HG03060 (cell line): ENCODE measurements around the gene INHBB.

ENCODE experiments used
- ATAC-seq: cut with Tn5 transposase; IDR thresholded peaks from one replicate; pipeline ENCODE4 v1.9.1; 2021; ENCODE audit warnings: low read depth, moderate number of reproducible peaks; ENCODE audit not compliant: unreplicated experiment

INHBB gene

DNA sequence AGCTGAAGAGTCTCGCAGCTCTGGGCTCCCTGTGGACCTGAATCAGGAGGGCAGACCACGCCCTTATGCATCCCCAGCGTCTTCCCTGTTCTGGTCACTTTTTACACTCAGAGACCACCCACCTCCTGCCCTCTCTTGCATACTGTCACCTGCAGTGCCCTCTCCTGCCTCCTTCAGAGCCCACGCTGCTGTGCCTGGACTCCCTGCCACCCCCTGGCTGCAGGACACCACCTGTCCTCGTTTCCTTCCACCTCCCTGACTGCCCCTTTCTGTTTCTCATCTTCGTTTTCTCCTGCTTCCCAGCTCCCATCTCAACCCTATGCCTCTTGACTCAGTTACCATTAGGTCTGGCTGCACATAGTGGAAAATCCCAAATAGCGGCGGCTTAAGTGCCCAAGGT, 9.2 kb upstream of the INHBB start:
- no peak for ATAC-seq

DNA sequence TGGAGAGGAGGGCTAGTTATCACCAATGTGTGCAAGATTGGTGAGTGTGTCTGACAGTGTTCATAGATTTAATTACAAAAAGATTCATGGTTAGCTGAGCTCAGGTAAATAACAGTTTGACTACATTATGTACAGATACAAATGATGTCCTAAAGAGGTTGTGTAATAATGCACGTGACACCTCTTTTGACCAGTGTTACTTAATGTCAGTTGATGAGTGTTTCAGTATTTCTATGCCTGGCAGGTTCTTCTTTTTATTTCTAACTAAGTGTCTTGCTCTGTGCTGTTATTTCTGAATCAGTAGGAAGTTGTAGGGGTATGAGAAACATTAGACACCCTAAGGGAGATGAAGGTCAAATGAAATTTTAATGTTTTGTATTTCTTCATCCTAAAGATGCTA, 7.9 kb upstream of the INHBB start:
- ATAC-seq: no peak

DNA sequence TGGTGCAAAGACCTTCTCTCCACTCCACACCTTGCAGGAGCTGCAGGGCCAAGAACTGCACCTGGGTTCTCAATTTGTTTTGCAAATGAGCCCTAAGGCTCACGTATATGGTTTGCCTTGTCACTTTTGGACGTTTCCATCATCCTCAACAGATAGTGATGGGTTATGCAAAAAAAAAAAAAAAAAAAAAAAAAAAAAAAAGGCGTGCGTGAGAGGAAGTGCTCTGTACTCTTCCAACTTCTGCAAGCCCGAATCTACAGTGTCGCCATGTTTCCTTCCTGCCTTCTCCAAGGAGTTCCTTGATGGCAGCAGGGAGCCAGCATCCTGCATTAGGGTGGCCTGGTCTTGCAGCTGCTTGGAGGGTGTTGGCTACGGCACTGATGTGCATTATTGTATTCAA, 4.0 kb upstream of the INHBB start:
- no peak for ATAC-seq

DNA sequence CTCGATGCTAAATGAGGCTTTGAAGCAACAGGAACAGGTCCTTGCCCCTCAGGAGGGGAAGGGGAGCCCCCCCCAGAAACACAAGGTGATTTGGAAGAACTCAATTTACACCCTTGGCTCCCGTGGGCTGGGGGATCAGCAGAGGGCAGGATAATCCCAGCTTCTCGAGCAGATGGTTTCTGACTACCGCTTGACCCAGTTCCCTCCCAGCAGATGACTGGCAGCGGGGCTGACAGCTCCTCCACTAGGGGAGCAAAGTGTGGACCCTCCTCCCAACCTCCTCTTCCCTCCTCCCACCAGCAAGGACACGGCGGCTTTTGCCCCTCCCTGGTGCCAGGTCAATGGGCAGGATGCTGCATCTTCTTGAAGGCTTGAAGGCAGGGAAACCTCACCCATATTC, 3.5 kb upstream of the INHBB start:
- no peak for ATAC-seq

DNA sequence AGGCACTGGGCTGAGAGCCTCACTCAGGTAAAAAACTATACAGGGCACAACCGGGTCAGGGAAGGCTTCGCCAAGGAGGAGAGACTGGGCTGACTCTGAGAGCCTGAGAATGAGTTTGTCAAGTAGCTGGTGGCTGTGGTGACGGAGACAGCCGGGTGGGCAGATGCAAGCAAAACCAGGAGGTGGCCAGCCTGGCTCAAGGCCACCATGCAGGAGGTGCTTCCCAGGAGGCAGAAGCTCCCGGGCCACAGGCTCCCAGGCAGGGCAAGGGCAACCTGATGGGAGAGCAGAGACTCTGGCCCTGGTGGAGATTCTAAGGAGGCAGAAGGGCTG, 2.9 kb upstream of the INHBB start:
- ATAC-seq: no peak

DNA sequence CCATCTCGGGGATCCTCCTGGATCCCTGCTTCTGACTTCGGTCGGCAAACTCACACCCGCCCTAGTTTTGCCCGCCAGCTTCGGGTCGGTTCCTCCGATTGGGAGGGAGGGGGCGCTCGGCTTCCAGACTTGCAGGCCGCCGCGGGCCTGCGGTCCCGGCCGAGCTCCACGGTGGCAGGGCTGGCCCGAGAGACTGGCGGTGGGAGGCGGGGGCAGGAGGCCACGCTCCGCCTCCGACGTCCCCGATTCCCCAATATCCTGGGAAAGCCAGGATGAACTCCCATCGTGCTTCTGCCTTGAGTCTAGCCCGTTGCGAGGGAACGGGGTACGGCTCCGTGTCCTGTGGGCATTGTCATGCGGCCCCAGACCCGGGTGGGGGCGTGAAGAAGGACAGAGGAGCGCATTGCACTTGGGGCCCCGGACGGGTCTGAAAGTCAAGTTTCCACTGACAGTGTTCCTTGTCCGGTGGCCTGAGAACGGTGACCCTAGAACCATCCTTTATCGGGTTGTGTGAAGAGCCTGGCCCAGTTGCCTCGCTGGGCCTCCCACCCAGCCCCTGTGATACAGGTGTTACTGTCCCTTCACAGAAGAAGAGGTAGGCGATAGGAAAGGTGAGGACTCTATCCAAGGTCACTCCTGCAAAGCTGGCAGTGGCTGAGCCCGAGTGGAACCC, 2.4 kb upstream of the INHBB start:
- ATAC-seq: no peak

DNA sequence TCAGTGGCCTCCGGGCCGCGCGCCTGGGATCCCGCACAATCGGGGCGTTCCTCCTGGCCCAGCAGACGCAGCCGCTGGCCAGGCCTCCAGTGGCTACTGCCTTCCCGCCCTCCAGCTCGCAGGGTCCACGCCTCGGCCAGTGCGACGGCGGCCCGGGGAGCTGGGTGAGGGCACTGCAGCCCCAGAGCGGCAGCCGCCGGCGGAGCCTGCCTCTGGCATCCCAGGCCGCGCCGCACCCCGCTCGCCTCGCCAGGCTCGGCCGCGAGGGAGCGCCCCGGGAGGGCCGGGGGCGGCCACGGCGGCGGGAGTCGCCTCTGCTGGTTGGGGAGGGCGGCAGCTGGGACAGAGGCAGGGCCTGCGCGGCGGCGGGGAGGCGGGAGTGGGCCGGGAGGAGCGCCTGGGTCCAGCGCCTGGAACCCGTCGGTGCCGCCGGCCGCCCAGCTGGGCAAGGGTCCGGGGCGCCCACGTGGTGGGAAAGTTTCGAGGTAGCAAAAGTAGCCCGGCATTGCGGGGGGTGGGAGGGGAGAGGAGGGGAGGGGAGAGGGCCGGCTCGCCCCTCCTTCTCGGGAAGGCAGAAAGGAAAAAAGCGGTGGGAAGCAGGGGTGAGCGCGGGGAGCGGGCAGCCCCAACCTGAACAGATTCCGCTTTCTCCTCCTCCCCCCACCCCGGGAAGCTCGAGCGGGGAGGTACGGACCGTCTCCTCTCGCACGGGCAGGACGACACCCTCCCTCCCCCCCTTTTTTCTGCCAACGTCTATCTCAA, 1.5 kb upstream of the INHBB start:
- ATAC-seq: no peak

DNA sequence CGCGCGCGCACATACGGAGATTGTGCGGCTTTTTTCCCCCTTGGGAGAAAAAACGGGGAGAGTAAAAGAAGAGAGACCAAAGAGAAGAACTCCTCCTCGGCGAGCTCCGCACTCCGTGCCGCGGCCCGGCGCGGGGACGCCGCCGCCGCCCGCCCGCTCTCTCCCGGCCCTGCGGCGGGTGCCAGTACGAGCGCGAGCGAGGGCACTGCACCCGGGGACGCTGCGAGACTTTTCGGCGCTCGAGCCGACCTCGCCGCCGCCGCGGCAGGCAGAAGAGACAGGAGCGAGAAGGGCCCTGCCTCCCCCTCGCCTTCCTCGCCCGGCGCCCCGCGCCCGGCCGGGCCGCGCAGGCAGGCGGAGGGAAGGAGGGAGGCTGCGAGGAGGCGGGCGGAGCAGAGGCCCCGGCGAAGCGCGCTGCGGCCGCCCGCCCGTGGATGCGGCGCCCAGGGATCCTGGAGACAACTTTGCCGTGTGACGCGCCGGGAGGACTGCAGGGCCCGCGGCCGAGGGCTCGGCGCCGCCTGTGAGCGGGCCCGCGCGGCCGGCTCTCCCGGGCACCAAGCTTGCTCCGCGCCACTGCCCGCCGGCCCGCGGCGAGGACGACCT, 857 bp upstream of the INHBB start:
- ATAC-seq: no peak

DNA sequence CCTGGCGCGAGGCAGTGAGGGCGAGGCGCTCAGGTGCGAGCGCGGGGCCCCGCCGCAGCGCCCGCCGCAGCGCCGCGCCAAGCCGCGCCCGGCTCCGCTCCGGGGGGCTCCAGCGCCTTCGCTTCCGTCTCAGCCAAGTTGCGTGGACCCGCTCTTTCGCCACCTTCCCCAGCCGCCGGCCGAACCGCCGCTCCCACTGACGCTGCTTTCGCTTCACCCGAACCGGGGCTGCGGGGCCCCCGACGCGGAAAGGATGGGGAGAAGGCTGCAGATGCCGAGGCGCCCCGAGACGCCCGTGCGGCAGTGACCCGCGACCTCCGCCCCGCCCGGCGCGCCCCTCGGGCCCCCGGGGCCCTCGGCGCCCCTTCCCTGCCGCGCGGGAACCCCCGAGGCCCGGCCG, 328 bp upstream of the INHBB start:
- ATAC-seq: no peak

DNA sequence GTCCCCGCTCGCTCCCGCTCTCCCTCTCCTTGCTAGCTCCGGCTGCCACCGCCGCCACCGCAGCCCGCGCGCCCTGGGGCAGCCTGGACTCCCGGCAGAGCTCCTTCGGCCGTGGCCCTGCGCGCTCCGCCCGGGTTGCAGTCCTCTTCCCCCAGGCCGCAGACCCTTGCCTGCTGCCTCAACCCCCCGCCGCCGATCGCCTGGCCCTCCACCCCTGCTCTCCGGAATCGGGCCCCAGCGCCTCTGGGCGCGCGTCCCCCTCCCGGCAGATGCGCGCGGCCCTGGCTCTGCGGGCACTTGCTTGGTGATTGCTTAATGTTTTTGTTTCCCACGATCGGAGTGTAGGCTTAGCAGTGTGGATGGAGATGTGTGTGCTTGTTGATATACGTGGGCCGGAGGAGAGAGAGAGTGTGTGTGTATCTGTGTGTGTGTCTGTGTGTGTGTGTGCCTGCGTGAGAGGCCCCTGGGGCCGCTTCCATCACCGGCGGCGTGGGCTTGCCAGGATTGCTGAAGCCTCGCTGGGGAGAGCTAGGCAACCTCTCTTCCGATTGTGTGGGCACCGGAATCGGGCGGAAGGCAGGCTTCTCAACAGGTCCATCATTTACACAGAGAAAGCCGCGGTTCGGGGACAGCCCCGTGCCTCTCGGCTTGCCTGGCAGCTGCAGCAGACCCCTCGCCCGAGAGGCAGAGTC, 877 bp downstream of the INHBB start:
- ATAC-seq: no peak

DNA sequence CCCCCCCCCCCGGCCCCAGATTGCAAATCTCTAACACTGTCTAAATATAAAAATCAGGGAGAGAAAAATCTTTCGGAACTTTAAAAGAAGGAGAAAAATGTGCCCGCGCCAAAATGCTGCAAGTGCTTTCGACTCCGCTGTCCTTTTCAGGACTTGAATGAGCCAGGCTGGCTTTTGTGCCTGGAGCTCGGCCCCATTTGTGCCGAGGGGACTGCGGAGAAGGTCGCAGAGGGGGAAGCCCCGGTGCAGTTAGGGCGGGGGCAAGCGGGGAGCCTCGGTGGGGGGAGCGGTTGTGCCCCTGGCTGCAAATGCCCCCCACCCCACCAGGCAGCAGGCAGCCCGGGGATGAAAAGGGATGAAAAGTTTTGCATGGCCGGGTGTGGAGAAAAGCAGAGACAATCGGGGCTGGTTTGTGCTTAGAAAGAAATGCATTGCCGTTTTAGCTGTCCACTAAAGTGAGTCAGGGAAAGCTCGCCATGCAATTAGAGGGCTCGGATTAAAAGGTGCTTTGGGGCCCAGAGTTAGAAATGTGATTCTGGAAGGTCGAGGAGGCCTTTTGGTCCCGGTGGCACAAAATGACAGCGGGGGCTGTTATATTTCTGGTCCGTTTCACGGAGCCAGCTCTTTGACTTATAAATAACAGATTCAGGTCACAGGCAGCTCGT, 1.6 kb downstream of the INHBB start:
- no peak for ATAC-seq

DNA sequence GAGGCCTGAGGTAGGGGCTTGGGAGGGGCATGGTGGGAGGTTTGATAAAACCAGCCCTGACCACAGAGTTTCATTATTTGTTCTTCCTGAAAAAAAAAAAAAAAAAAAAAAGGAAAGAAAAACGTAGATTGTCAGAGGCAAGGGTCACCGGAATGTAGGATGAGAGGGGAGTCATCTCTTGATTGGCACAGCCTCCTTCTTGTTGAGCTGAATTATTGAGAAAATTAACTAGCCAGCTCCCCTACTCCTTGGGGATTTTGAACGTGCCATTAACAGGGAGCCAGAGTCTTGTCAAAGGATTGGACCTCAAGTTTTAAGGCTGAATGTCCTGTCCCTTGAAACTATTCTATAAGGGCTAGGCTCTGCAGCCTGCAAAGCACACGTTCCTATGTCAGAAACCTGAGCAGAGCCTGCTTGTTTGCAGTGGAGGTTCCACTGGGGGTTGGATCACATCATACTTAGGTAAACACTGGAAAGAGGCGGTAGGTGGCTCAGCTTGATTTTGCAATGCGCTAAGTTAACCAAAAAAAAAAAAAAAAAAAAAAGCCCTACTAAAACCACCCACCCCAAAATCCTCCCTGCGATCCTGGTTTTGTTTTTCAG, 2.3 kb downstream of the INHBB start:
- no peak for ATAC-seq

DNA sequence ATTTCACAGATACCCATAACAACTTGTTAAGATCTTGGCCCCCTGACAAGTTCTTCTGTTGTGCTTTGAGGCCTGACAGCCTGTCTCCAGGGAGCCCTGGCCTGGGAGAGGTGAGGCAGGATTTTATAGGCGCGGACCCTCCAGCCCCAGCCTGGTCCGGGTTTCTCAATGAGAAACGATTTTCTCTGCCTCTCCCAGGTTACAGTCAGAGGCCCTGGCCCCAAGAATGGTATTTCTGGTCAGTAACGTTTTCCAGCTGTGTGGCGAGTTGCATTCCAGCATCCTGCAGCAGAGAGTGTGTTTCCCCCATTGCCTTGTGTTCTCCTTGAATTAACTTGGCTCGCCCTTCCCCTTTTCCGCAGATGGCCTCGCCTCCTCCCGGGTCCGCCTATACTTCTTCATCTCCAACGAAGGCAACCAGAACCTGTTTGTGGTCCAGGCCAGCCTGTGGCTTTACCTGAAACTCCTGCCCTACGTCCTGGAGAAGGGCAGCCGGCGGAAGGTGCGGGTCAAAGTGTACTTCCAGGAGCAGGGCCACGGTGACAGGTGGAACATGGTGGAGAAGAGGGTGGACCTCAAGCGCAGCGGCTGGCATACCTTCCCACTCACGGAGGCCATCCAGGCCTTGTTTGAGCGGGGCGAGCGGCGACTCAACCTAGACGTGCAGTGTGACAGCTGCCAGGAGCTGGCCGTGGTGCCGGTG, 3.0 kb downstream of the INHBB start:
- ATAC-seq: no peak

DNA sequence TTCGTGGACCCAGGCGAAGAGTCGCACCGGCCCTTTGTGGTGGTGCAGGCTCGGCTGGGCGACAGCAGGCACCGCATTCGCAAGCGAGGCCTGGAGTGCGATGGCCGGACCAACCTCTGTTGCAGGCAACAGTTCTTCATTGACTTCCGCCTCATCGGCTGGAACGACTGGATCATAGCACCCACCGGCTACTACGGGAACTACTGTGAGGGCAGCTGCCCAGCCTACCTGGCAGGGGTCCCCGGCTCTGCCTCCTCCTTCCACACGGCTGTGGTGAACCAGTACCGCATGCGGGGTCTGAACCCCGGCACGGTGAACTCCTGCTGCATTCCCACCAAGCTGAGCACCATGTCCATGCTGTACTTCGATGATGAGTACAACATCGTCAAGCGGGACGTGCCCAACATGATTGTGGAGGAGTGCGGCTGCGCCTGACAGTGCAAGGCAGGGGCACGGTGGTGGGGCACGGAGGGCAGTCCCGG, 3.5 kb downstream of the INHBB start:
- no peak for ATAC-seq

DNA sequence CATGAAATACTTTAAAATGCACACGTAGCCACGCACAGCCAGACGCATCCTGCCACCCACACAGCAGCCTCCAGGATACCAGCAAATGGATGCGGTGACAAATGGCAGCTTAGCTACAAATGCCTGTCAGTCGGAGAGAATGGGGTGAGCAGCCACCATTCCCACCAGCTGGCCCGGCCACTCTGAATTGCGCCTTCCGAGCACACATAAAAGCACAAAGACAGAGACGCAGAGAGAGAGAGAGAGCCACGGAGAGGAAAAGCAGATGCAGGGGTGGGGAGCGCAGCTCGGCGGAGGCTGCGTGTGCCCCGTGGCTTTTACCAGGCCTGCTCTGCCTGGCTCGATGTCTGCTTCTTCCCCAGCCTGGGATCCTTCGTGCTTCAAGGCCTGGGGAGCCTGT, 4.1 kb downstream of the INHBB start:
- ATAC-seq: no peak

DNA sequence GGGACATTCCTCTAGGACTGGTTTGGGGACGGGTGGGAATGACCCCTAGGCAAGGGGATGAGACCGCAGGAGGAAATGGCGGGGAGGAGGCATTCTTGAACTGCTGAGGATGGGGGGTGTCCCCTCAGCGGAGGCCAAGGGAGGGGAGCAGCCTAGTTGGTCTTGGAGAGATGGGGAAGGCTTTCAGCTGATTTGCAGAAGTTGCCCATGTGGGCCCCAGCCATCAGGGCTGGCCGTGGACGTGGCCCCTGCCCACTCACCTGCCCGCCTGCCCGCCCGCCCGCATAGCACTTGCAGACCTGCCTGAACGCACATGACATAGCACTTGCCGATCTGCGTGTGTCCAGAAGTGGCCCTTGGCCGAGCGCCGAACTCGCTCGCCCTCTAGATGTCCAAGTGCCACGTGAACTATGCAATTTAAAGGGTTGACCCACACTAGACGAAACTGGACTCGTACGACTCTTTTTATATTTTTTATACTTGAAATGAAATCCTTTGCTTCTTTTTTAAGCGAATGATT, 4.9 kb downstream of the INHBB start:
- no peak for ATAC-seq

DNA sequence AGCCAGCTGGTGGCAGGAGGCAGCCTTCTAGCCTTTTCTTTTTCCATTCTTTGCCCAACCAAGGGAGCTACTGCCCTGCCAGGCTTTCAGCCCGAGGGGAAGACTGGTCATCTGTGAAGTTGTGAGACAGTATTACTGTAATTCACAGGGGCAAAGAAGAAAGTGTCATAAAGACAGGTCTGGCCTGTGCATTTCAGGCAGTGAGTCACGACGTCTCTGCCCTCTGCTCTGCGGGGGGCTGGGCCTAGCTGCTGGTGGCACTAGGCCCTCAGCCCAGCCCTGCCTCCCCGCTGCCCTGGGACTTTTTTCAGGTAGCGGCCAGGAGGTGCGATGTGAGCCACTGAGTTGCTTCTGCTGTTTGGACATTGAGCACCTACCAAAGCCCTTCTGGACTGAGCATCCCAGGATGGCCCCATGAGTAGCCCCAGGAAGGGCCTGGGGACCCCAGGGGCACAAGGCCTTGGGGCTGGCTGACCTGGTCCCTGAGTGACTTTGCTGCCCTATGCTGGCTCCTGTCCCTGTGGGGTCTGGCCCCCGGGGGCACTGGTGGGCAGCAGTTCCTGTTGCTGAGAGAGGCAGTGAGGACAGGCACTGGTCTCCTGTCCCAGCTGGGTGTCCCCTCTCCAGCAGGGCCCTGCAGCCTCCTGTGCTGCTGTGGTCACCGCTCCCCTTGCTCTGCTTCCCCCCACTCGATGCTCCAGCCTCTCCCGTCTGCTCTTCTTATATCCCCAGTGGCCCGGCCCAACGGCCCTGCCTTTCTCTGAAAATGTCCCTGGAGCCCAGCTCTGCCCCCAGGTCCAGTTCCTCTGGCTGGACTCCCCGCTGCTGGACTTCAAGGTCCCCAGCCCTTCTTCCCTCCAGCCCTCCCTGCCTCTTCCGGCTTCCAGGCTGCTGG, 7.0 kb downstream of the INHBB start:
- no peak for ATAC-seq

DNA sequence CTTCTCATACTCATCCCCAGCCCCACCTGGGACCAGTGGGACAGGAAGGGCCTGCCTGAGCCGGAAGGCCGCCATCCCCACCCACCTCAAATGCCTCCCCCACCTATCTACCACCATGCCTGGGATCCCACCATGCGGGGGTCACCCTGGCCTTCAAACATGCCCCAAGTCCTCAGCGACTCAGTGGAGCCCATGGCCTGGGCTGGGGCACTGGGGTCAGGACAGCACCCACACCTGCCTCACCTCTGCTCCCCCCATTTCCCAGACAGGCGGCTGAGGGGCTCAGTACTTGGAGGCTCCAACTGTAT, 7.6 kb downstream of the INHBB start:
- no peak for ATAC-seq

DNA sequence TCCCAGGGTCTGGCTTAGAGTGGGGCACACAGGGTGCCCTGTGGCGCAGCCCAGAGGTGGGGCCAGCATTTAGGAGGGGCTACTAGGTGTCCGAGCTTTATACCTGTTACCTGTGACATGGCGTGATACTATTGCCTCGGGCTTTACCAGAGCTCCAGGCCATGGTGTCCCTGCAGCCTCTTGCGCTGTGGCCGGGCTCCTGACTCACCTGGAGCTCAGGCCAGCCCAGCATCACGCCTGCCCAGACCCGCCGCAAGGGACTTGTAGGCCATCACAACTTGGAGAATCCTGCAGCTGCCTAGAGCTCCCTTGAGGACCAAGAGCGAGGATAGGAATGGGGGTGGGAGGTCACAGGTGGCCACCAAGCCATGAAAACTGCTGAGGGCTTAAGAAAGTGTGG, 8.0 kb downstream of the INHBB start:
- no peak for ATAC-seq
